SK-N-SH treated with all-trans-retinoic acid at 6 μM for 48 hours (cell line): ENCODE results near the gene XRCC1.

ENCODE experiments used
- ATAC-seq: fragments of 200-7000 bp; cut with Tn5 transposase; 3 replicates; pipeline ENCODE4 v1.9.1; 2020; ENCODE audit warnings: mild to moderate bottlenecking, moderate library complexity
- ARNTL ChIP-seq: fragments of 450-650 bp; formaldehyde crosslinking; IDR thresholded peaks from 2 replicates; pipeline ENCODE4 v1.5.0; 2020; ENCODE audit warnings: low read depth, mild to moderate bottlenecking, moderate library complexity, borderline replicate concordance
- BACH2 ChIP-seq: fragments of 250-450 bp; sonication (Bioruptor Pico); IDR thresholded peaks from 2 replicates; pipeline ENCODE4 v1.9.0; 2021; ENCODE audit warnings: mild to moderate bottlenecking, borderline replicate concordance
- CSDC2 ChIP-seq: fragments of 250-450 bp; sonication (Bioruptor Pico); IDR thresholded peaks from 2 replicates; pipeline ENCODE4 v1.5.0; 2020; ENCODE audit warnings: mild to moderate bottlenecking, moderate library complexity
- CSRNP3 ChIP-seq: fragments of 250-450 bp; sonication (Bioruptor Pico); IDR thresholded peaks from 2 replicates; pipeline ENCODE4 v1.5.1; 2021; ENCODE audit warnings: mild to moderate bottlenecking, moderate library complexity
- ESRRG ChIP-seq: fragments of 250-450 bp; sonication (Bioruptor Pico); IDR thresholded peaks from 2 replicates; pipeline ENCODE4 v1.6.1; 2021; ENCODE audit warnings: mild to moderate bottlenecking
- ISL1 ChIP-seq: fragments of 250-450 bp; sonication (Bioruptor Pico); IDR thresholded peaks from 2 replicates; pipeline ENCODE4 v2.1.2; 2022; ENCODE audit warnings: mild to moderate bottlenecking, moderate library complexity
- OSR1 ChIP-seq: fragments of 250-450 bp; sonication (Bioruptor Pico); IDR thresholded peaks from 2 replicates; pipeline ENCODE4 v1.8.0; 2022; ENCODE audit warnings: moderate library complexity, mild to moderate bottlenecking, inconsistent platforms
- PATZ1 ChIP-seq: fragments of 250-450 bp; sonication (Bioruptor Pico); IDR thresholded peaks from 2 replicates; pipeline ENCODE4 v1.8.0; 2020; ENCODE audit warnings: mild to moderate bottlenecking, moderate library complexity, borderline replicate concordance
- POU6F1 ChIP-seq: fragments of 250-450 bp; sonication (Bioruptor Pico); IDR thresholded peaks from 2 replicates; pipeline ENCODE4 v1.8.0; 2021; ENCODE audit warnings: low read depth, mild to moderate bottlenecking, moderate library complexity, borderline replicate concordance
- PPARA ChIP-seq: fragments of 250-450 bp; sonication (Bioruptor Pico); IDR thresholded peaks from 2 replicates; pipeline ENCODE4 v1.5.0; 2020; ENCODE audit warnings: mild to moderate bottlenecking, borderline replicate concordance
- SNAI2 ChIP-seq: fragments of 250-450 bp; sonication (Bioruptor Pico); IDR thresholded peaks from 2 replicates; pipeline ENCODE4 v1.5.0; 2020; ENCODE audit warnings: mild to moderate bottlenecking, moderate library complexity
- TCF4 ChIP-seq: fragments of 250-450 bp; sonication (Bioruptor Pico); IDR thresholded peaks from 2 replicates; pipeline ENCODE4 v1.8.0; 2021; ENCODE audit warnings: mild to moderate bottlenecking, moderate library complexity, borderline replicate concordance
- TOX ChIP-seq: fragments of 250-450 bp; sonication (Bioruptor Pico); IDR thresholded peaks from 2 replicates; pipeline ENCODE4 v1.8.0; 2021; ENCODE audit warnings: mild to moderate bottlenecking, moderate library complexity, borderline replicate concordance
- TSHZ2 ChIP-seq: fragments of 250-450 bp; sonication (Bioruptor Pico); IDR thresholded peaks from 2 replicates; pipeline ENCODE4 v1.5.0; 2020; ENCODE audit warnings: mild to moderate bottlenecking, moderate library complexity
- ZC3H10 ChIP-seq: fragments of 250-450 bp; sonication (Bioruptor Pico); IDR thresholded peaks from 2 replicates; pipeline ENCODE4 v1.5.1; 2021; ENCODE audit warnings: mild to moderate bottlenecking, moderate library complexity
- ZFP3 ChIP-seq: fragments of 250-450 bp; sonication (Bioruptor Pico); IDR thresholded peaks from 2 replicates; pipeline ENCODE4 v1.5.0; 2020; ENCODE audit warnings: mild to moderate bottlenecking, moderate library complexity
- ZFP30 ChIP-seq: fragments of 450-650 bp; formaldehyde crosslinking; IDR thresholded peaks from 2 replicates; pipeline ENCODE4 v1.5.0; 2022; ENCODE audit warnings: mild to moderate bottlenecking, moderate library complexity
- ZNF565 ChIP-seq: fragments of 450-650 bp; formaldehyde crosslinking; conservative IDR thresholded peaks from 2 replicates; pipeline ENCODE4 v1.5.0; 2020; ENCODE audit warnings: low read depth, mild to moderate bottlenecking, moderate library complexity
- ZNF70 ChIP-seq: fragments of 450-650 bp; formaldehyde crosslinking; IDR thresholded peaks from 2 replicates; pipeline ENCODE4 v1.5.0; 2020; ENCODE audit warnings: mild to moderate bottlenecking, moderate library complexity
- ZNF8 ChIP-seq: fragments of 450-650 bp; formaldehyde crosslinking; IDR thresholded peaks from 2 replicates; pipeline ENCODE4 v1.5.0; 2020; ENCODE audit warnings: mild to moderate bottlenecking, moderate library complexity

XRCC1 gene

GRCh38 chr19:43616306-43616705 is 41.0 kb upstream of the XRCC1 start:
- TF ChIP-seq BACH2 (CRISPR knock-in tag) (no peak), TSHZ2 (no peak), ISL1 (CRISPR knock-in tag) (no peak), ZNF565 (CRISPR knock-in tag) (no peak), PPARA (CRISPR knock-in tag) (no peak)
- ATAC-seq: no peak

GRCh38 chr19:43612374-43612773 is 37.0 kb upstream of the XRCC1 start:
- no peak for ATAC-seq
- TF ChIP-seq ISL1 (CRISPR knock-in tag) (no peak), ZNF8 (CRISPR knock-in tag) (no peak), CSDC2 (no peak), ARNTL (CRISPR knock-in tag) (no peak), ZNF70 (no peak), ZFP30 (CRISPR knock-in tag) (no peak), CSRNP3 (no peak), POU6F1 (CRISPR knock-in tag) (no peak), ESRRG (CRISPR knock-in tag) (no peak), ZNF565 (CRISPR knock-in tag) (no peak), TCF4 (CRISPR knock-in tag) (no peak), OSR1 (CRISPR knock-in tag) (no peak), TOX (no peak), BACH2 (CRISPR knock-in tag) (no peak), TSHZ2 (no peak), SNAI2 (no peak), ZFP3 (CRISPR knock-in tag) (no peak)

- no peak for TF ChIP-seq ZFP30 (CRISPR knock-in tag)
- no peak for TF ChIP-seq ISL1 (CRISPR knock-in tag)
- TF ChIP-seq PPARA (CRISPR knock-in tag): no peak
- no peak for TF ChIP-seq ZC3H10
- no peak for TF ChIP-seq TOX
- TF ChIP-seq OSR1 (CRISPR knock-in tag): no peak
- TF ChIP-seq PATZ1 (CRISPR knock-in tag): no peak
- TF ChIP-seq ESRRG (CRISPR knock-in tag): no peak
- ATAC-seq: no peak
Observed at GRCh38 chr19:43611788-43612187, 36.5 kb upstream of the XRCC1 start, which contains the start of gene SRRM5. TSS of gene SRRM5 (plus strand) at chr19:43612088. CDS start at chr19:43612122, 34 bp downstream.
